Omental fat pad (tissue), 4 donors: Measurements from ENCODE around the gene GNAI1. TPM values are rescaled to one million over a fixed set of nuclear protein-coding genes. Genes with fewer than 3 reads are reported as not detected.

Experiments used
- ATAC-seq: fragments of 150-250 bp; one replicate; pipeline ENCODE4 v1.9.1; 2016; ENCODE audit warnings: mild to moderate bottlenecking, moderate library complexity; ENCODE audit not compliant: low FRiP score
- DNase-seq: peaks from one replicate; pipeline ENCODE4 v3.0.0-alpha.2; 2019; ENCODE audit warnings: low spot score
- CTCF ChIP-seq, 3 donors: fragments of 450-650 bp; IDR thresholded peaks; one replicate each; pipeline ENCODE4 v1.5.1; 2016 to 2017; ENCODE audit warnings: antibody characterized with exemption in 3 of 3, mild to moderate bottlenecking in 3 of 3, moderate library complexity in 2 of 3
- total RNA-seq, 4 donors: library from RNA; depleted of rRNA; stranded (reverse); fragments of >200 nt; gene quantifications; one replicate each; pipeline ENCODE4 v1.1.0, GENCODE V29; 2016

GNAI1 gene
- total RNA-seq, 4 donors from 2014 or later: 62.2 to 149 (median 92.6) TPM

- DNase-seq: no peak
- no peak for TF ChIP-seq CTCF (IDR thresholded peaks at IDR 0.05)
- ATAC-seq: no peak
These were observed 2.8 kb downstream of the GNAI1 start for GRCh38 chr7:80137410-80137809.

- DNase-seq (no peak), ATAC-seq (no peak)
- TF ChIP-seq CTCF (IDR thresholded peaks at IDR 0.05): no peak
These were observed 4.6 kb downstream of the GNAI1 start for GRCh38 chr7:80139236-80139635.

GRCh38 chr7:80140388-80140787 lies 5.8 kb downstream of the GNAI1 start:
- DNase-seq: no peak
- ATAC-seq: no peak
- no peak for TF ChIP-seq CTCF (IDR thresholded peaks at IDR 0.05)

GRCh38 chr7:80141376-80141775 lies 6.7 kb downstream of the GNAI1 start:
- ATAC-seq: no peak
- no peak for TF ChIP-seq CTCF (IDR thresholded peaks at IDR 0.05)

GRCh38 chr7:80142853-80143580 lies 8.4 kb downstream of the GNAI1 start:
- no peak for ATAC-seq
- no peak for TF ChIP-seq CTCF (IDR thresholded peaks at IDR 0.05)

More at GRCh38 chr7:80141376-80141775, 6.7 kb downstream of the GNAI1 start:
- no peak for DNase-seq

GRCh38 chr7:80145780-80146422 lies 11.3 kb downstream of the GNAI1 start:
- DNase-seq (no peak), ATAC-seq (no peak)
- TF ChIP-seq CTCF (IDR thresholded peaks at IDR 0.05): no peak

More at GRCh38 chr7:80142853-80143580, 8.4 kb downstream of the GNAI1 start:
- DNase-seq: no peak
